Calu3 (cell line): ENCODE measurements around the gene ZNF445. TPM values are rescaled to one million over a fixed set of nuclear protein-coding genes. Genes with fewer than 3 reads are reported as not detected.
"Not testable (repeated sequence)": the region's sequence is repeated elsewhere in the genome, so short reads cannot be mapped to it uniquely, and the experiment has no call there.

Source experiments
- BruUV-seq: library from RNA; stranded (reverse); fragments of 400-500 nt; replicated peaks from 2 replicates; lab custom pipeline; 2021; lab: Mats Ljungman, UMichigan
- CTCF ChIA-PET: fragments of 300-600 bp; sonication (Branson Sonifier 250); formaldehyde crosslinking; loops from one replicate; lab custom pipeline; 2022; ENCODE audit warnings: antibody characterized with exemption; lab: Charles Lee
- DNase-seq: peaks from one replicate; pipeline ENCODE4 v3.0.0; 2022
- H3K27ac Mint-ChIP-seq: one replicate; pipeline ENCODE4 v1.8.0; 2022; ENCODE audit warnings: mixed read lengths; ENCODE audit not compliant: unreplicated experiment
- H3K27me3 Mint-ChIP-seq: one replicate; pipeline ENCODE4 v1.8.0; 2022; ENCODE audit warnings: mixed read lengths; ENCODE audit not compliant: unreplicated experiment
- H3K36me3 Mint-ChIP-seq: one replicate; pipeline ENCODE4 v1.8.0; 2022; ENCODE audit warnings: mild to moderate bottlenecking, moderate library complexity, mixed read lengths; ENCODE audit not compliant: insufficient read depth, unreplicated experiment
- H3K4me1 Mint-ChIP-seq: one replicate; pipeline ENCODE4 v1.8.0; 2022; ENCODE audit warnings: mild to moderate bottlenecking, low read depth, mixed read lengths; ENCODE audit not compliant: unreplicated experiment
- H3K4me3 Mint-ChIP-seq: one replicate; pipeline ENCODE4 v1.8.0; 2022; ENCODE audit warnings: mild to moderate bottlenecking, low read depth, moderate library complexity, mixed read lengths; ENCODE audit not compliant: unreplicated experiment
- H3K9me3 Mint-ChIP-seq: one replicate; pipeline ENCODE4 v1.8.0; 2022; ENCODE audit warnings: low read depth, mixed read lengths; ENCODE audit not compliant: unreplicated experiment
- CTCF ChIP-seq: fragments of 200-600 bp; IDR thresholded peaks from one replicate; pipeline ENCODE4 v1.8.0; 2022; ENCODE audit warnings: antibody characterized with exemption; ENCODE audit not compliant: unreplicated experiment
- intact Hi-C: fragments of 100-400 bp; cut with micrococcal nuclease; formaldehyde crosslinking; loops from one replicate; pipeline ENCODE4 v1.10.0; 2022; ENCODE audit not compliant: unreplicated experiment
- total RNA-seq: library from RNA; stranded (reverse); gene quantifications from 2 replicates; pipeline ENCODE4 v1.2.3, GENCODE V29; 2022

Gene ZNF445
- total RNA-seq, 1 experiment from 2014 or later: 17.3 TPM

- Mint-ChIP-seq H3K9me3 (no peaks in the 10 kb centered on the region), H3K4me3 (no peak overlapping the region), H3K27ac (no peak overlapping the region), H3K27me3 (no peaks in the 10 kb centered on the region), H3K4me1 (no peaks in the 10 kb centered on the region), H3K36me3 (no peaks in the 10 kb centered on the region)
- intact Hi-C loops: no loop called here
- BruUV-seq: no TSS peak
- TF ChIP-seq CTCF: no peak
- CTCF ChIA-PET: no interaction called here
- no peak for DNase-seq
Measured at GRCh38 chr3:44398853-44399252, 78.6 kb downstream of the ZNF445 start.

- H3K27me3 Mint-ChIP-seq, H3K4me3 Mint-ChIP-seq, intact Hi-C loops, H3K9me3 Mint-ChIP-seq, BruUV-seq, H3K4me1 Mint-ChIP-seq, DNase-seq, H3K27ac Mint-ChIP-seq, CTCF ChIA-PET, H3K36me3 Mint-ChIP-seq: not testable (repeated sequence)
Measured at GRCh38 chr3:44398271-44398670, 79.2 kb downstream of the ZNF445 start.

GRCh38 chr3:44396200-44397171, 81.0 kb downstream of the ZNF445 start:
- Mint-ChIP-seq H3K4me1 (no peaks in the 10 kb centered on the region), H3K4me3 (no peak overlapping the region), H3K9me3 (peaks cover 3% of the 10 kb centered on the region), H3K27me3 (no peaks in the 10 kb centered on the region), H3K27ac (no peak overlapping the region), H3K36me3 (no peaks in the 10 kb centered on the region)
- DNase-seq: no peak
- intact Hi-C loops: no loop called here
- CTCF ChIA-PET: no interaction called here
- BruUV-seq: no TSS peak
- TF ChIP-seq CTCF: no peak

- H3K9me3 Mint-ChIP-seq: peaks cover 3% of the 10 kb centered on the region
- H3K36me3 Mint-ChIP-seq: no peaks in the 10 kb centered on the region
- BruUV-seq: no TSS peak
- H3K4me1 Mint-ChIP-seq: no peaks in the 10 kb centered on the region
- CTCF ChIA-PET: no interaction called here
- no peak for DNase-seq
- intact Hi-C loops: no loop called here
- no peak overlapping the region for H3K4me3 Mint-ChIP-seq
- no peaks in the 10 kb centered on the region for H3K27me3 Mint-ChIP-seq
- no peak for TF ChIP-seq CTCF
- H3K27ac Mint-ChIP-seq: no peak overlapping the region
Measured at GRCh38 chr3:44395714-44396113, 81.8 kb downstream of the ZNF445 start.

GRCh38 chr3:44392489-44392888, 85.0 kb downstream of the ZNF445 start:
- CTCF ChIA-PET: no interaction called here
- H3K4me1 Mint-ChIP-seq: no peaks in the 10 kb centered on the region
- H3K36me3 Mint-ChIP-seq: no peaks in the 10 kb centered on the region
- DNase-seq: no peak
- no peak overlapping the region for H3K4me3 Mint-ChIP-seq
- H3K9me3 Mint-ChIP-seq: peaks cover 3% of the 10 kb centered on the region
- H3K27ac Mint-ChIP-seq: no peak overlapping the region
- no peaks in the 10 kb centered on the region for H3K27me3 Mint-ChIP-seq
- no peak for TF ChIP-seq CTCF
- intact Hi-C loops: no loop called here
- no TSS peak for BruUV-seq
